ENCODE results near the gene LUZP2. TPM values are rescaled to one million over a fixed set of nuclear protein-coding genes. Genes with fewer than 3 reads are reported as not detected.

The LUZP2 gene
- total RNA-seq, 4 donors from 2014 or later, result 0.04 to 0.62 (median 0.11) TPM; not detected in 1

GRCh38 chr11:24622262-24622661 is 125.4 kb downstream of the LUZP2 start:
- H3K4me3 ChIP-seq (ENCODE audit: low read depth, poor library complexity, severe bottlenecking), result no peak overlapping the region
- 81 to 86% methylated on average over 6 of the region's 6 CpGs for WGBS, 2 donors
- TF ChIP-seq POLR2A (IDR thresholded peaks at IDR 0.05), result no peak
- TF ChIP-seq, protein P1, sequence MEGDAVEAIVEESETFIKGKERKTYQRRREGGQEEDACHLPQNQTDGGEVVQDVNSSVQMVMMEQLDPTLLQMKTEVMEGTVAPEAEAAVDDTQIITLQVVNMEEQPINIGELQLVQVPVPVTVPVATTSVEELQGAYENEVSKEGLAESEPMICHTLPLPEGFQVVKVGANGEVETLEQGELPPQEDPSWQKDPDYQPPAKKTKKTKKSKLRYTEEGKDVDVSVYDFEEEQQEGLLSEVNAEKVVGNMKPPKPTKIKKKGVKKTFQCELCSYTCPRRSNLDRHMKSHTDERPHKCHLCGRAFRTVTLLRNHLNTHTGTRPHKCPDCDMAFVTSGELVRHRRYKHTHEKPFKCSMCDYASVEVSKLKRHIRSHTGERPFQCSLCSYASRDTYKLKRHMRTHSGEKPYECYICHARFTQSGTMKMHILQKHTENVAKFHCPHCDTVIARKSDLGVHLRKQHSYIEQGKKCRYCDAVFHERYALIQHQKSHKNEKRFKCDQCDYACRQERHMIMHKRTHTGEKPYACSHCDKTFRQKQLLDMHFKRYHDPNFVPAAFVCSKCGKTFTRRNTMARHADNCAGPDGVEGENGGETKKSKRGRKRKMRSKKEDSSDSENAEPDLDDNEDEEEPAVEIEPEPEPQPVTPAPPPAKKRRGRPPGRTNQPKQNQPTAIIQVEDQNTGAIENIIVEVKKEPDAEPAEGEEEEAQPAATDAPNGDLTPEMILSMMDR (IDR thresholded peaks at IDR 0.05), result no peak
- intact Hi-C loops (cut with DNase I; ENCODE audit: low total_unique reads), result no loop called here
- no peak for DNase-seq (ENCODE audit: low spot score in 2 of 2)

DNA sequence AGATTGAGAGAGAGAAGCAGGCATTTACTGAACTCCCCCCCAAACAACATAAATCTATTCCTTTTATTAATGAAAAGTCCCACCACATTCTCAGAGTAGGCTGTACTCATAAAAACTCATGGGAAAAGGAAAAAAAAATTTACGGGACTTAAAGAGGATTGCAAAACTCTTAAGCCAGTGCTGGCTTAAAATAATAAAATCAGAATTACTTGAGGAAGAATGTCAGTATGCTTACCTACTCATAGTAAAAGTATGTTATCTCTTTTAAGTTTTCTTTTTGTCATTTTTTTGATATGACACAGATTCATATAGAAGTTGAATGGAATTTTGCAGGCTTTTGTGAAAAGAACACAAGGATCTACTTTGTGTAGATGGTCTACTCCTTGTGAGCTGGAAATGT is 126.3 kb downstream of the LUZP2 start:
- 44 to 83% methylated on average over 1 of the region's 1 CpG for WGBS, 2 donors
- intact Hi-C loops (cut with DNase I; ENCODE audit: low total_unique reads), result no loop called here
- DNase-seq (ENCODE audit: low spot score in 2 of 2), result no peak
- no peak overlapping the region for H3K4me3 ChIP-seq (ENCODE audit: low read depth, poor library complexity, severe bottlenecking)
- TF ChIP-seq, protein P1 (IDR thresholded peaks at IDR 0.05), result no peak
- TF ChIP-seq POLR2A (IDR thresholded peaks at IDR 0.05), result no peak

- intact Hi-C loops (cut with DNase I; ENCODE audit: low total_unique reads), result no loop called here
- WGBS, 2 donors, result 91 to 95% methylated on average over 2 of the region's 2 CpGs
Observed at GRCh38 chr11:24624432-24624831, 127.6 kb downstream of the LUZP2 start.

GRCh38 chr11:24625975-24626374 is 129.1 kb downstream of the LUZP2 start:
- intact Hi-C loops (cut with DNase I; ENCODE audit: low total_unique reads), result no loop called here
- WGBS, 2 donors, result 32 to 56% methylated on average over 1 of the region's 1 CpG
- no peak for DNase-seq (ENCODE audit: low spot score in 2 of 2)
- H3K4me3 ChIP-seq (ENCODE audit: low read depth, poor library complexity, severe bottlenecking), result no peak overlapping the region
- TF ChIP-seq POLR2A (IDR thresholded peaks at IDR 0.05), result no peak
- TF ChIP-seq, protein P1 (IDR thresholded peaks at IDR 0.05), result no peak

More at GRCh38 chr11:24624432-24624831, 127.6 kb downstream of the LUZP2 start:
- DNase-seq (ENCODE audit: low spot score in 2 of 2), result no peak
- H3K4me3 ChIP-seq (ENCODE audit: low read depth, poor library complexity, severe bottlenecking), result no peak overlapping the region
- TF ChIP-seq, protein P1 (IDR thresholded peaks at IDR 0.05), result no peak
- TF ChIP-seq POLR2A (IDR thresholded peaks at IDR 0.05), result no peak

- intact Hi-C loops (cut with DNase I; ENCODE audit: low total_unique reads), result no loop called here
- no peak for DNase-seq (ENCODE audit: low spot score in 2 of 2)
- no peak overlapping the region for H3K4me3 ChIP-seq (ENCODE audit: low read depth, poor library complexity, severe bottlenecking)
- TF ChIP-seq, protein P1 (IDR thresholded peaks at IDR 0.05), result no peak
- no peak for TF ChIP-seq POLR2A (IDR thresholded peaks at IDR 0.05)
- WGBS, 2 donors, result 73 to 80% methylated on average over 5 of the region's 5 CpGs
Observed at GRCh38 chr11:24628224-24628776, 131.4 kb downstream of the LUZP2 start.

- WGBS, 2 donors, result 76 to 85% methylated on average over 4 of the region's 4 CpGs
- no peak for TF ChIP-seq POLR2A (IDR thresholded peaks at IDR 0.05)
- TF ChIP-seq, protein P1 (IDR thresholded peaks at IDR 0.05), result no peak
- intact Hi-C loops (cut with DNase I; ENCODE audit: low total_unique reads), result no loop called here
- no peak for DNase-seq (ENCODE audit: low spot score in 2 of 2)
- no peak overlapping the region for H3K4me3 ChIP-seq (ENCODE audit: low read depth, poor library complexity, severe bottlenecking)
Observed at GRCh38 chr11:24634606-24635160, 137.8 kb downstream of the LUZP2 start.
